Measurements from ENCODE around the gene COX11. TPM values are rescaled to one million over a fixed set of nuclear protein-coding genes. Genes with fewer than 3 reads are reported as not detected.

Gene COX11
- total and polyA plus RNA-seq, 2 of the 13 experiments (the other 11 are each of a cell fraction or from before 2014, with no cell fraction given): 103 to 203 TPM

DNA sequence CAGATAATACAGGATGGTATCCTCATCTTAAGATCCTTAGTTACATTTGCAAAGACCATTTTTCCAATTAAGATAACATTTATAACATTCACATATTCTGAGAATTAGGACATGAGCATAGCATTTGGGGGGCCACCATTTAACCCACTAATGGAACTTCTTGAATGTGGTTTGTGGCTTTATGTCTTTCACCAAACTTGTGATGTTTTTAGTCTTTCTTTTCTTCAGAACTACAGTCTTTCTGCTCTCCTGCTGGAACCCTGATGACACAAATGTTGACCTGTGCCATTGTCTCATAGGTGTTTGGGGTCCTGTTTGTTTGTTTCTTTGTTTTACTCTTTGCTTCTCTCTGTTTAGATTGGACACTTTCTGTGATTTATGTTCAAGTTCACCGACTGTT lies 23.2 kb downstream of the COX11 start:
- Histone ChIP-seq H3K9ac (ENCODE audit: insufficient read depth, low read depth, low read length) (no peak overlapping the region), H3K36me3 (replicated peaks in 1 of 2; ENCODE audit: control insufficient read depth in 1 of 2, insufficient read depth in 2 of 2, low read length in 2 of 2) (peaks cover 3 to 4% of the 10 kb centered on the region in 2 experiments; a peak in 3 of 5 replicates), H3K4me1 (ENCODE audit: insufficient read depth, low read length) (peaks cover 19% of the 10 kb centered on the region), H2AFZ (ENCODE audit: low read length) (no peak overlapping the region), H3K9me3 (ENCODE audit: low read length) (no peaks in the 10 kb centered on the region), H3K4me3 (replicated peaks in 1 of 3; ENCODE audit: insufficient read depth in 1 of 3, low read depth in 2 of 3, low read length in 3 of 3) (no peak overlapping the region), H3K4me2 (ENCODE audit: low read depth, low read length) (no peak overlapping the region), H3K27me3 (ENCODE audit: control insufficient read depth in 1 of 2, insufficient read depth in 2 of 2, low read length in 2 of 2) (no peaks in the 10 kb centered on the region), H3K79me2 (ENCODE audit: insufficient read depth, low read length) (no peaks in the 10 kb centered on the region), H3K27ac (ENCODE audit: extremely low read length, insufficient read depth, low read length) (no peak overlapping the region), H4K20me1 (ENCODE audit: insufficient read depth, low read length) (no peaks in the 10 kb centered on the region)
- ChIA-PET POLR2A (no interaction called here), CTCF (ENCODE audit: low intra/inter-chr PET ratio, low total read pairs) (no interaction called here)
- 96% methylated on average over 1 of the region's 1 CpG for WGBS (ENCODE audit: low lambda C conversion rate)
- ATAC-seq (no peak), FAIRE-seq (no peak), DNase-seq (ENCODE audit: low spot score) (no peak)
- TF ChIP-seq, protein P1, sequence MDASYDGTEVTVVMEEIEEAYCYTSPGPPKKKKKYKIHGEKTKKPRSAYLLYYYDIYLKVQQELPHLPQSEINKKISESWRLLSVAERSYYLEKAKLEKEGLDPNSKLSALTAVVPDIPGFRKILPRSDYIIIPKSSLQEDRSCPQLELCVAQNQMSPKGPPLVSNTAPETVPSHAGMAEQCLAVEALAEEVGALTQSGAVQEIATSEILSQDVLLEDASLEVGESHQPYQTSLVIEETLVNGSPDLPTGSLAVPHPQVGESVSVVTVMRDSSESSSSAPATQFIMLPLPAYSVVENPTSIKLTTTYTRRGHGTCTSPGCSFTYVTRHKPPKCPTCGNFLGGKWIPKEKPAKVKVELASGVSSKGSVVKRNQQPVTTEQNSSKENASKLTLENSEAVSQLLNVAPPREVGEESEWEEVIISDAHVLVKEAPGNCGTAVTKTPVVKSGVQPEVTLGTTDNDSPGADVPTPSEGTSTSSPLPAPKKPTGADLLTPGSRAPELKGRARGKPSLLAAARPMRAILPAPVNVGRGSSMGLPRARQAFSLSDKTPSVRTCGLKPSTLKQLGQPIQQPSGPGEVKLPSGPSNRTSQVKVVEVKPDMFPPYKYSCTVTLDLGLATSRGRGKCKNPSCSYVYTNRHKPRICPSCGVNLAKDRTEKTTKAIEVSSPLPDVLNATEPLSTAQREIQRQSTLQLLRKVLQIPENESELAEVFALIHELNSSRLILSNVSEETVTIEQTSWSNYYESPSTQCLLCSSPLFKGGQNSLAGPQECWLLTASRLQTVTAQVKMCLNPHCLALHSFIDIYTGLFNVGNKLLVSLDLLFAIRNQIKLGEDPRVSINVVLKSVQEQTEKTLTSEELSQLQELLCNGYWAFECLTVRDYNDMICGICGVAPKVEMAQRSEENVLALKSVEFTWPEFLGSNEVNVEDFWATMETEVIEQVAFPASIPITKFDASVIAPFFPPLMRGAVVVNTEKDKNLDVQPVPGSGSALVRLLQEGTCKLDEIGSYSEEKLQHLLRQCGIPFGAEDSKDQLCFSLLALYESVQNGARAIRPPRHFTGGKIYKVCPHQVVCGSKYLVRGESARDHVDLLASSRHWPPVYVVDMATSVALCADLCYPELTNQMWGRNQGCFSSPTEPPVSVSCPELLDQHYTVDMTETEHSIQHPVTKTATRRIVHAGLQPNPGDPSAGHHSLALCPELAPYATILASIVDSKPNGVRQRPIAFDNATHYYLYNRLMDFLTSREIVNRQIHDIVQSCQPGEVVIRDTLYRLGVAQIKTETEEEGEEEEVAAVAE (CRISPR knock-in tag; IDR thresholded peaks at IDR 0.05; ENCODE audit: borderline replicate concordance): no peak
- TF ChIP-seq ZKSCAN8 (CRISPR knock-in tag; IDR thresholded peaks at IDR 0.05; ENCODE audit: borderline replicate concordance): no peak
- no peak for TF ChIP-seq TSC22D2 (CRISPR knock-in tag; IDR thresholded peaks at IDR 0.05; ENCODE audit: borderline replicate concordance)
- in situ Hi-C loops (cut with HindIII; ENCODE audit: extremely low pct_ligation_motif_present, low pct_unique_long_range_greater_than_20kb) (no loop called here), intact Hi-C loops (cut with micrococcal nuclease; ENCODE audit: unreplicated experiment) (no loop called here)
- BruUV-seq (replicated peaks): no TSS peak

DNA sequence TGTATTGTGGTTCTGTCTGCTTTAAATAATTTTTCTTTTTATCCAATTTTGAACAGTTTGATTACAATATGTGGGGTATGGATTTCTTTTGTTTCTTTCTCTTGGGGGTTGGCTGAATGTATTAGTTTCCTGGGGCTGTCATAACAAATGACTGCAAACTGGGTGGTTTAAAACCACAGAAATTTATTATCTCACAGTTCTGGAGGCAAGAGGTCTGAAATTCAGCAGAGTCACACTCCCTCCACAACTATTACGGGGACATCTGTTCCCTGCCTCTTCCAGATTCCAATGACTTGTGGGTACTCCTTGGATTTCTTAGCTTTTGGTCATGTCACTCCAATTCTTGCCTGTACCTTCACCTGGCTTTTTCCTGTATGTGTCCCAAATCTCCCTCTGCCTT lies 23.7 kb downstream of the COX11 start:
- 100% methylated on average over 1 of the region's 1 CpG for WGBS (ENCODE audit: low lambda C conversion rate)
- Histone ChIP-seq H2AFZ (ENCODE audit: low read length) (no peak overlapping the region), H3K9me3 (ENCODE audit: low read length) (no peaks in the 10 kb centered on the region), H3K4me2 (ENCODE audit: low read depth, low read length) (no peak overlapping the region), H3K4me1 (ENCODE audit: insufficient read depth, low read length) (peaks cover 19% of the 10 kb centered on the region), H3K4me3 (replicated peaks in 1 of 3; ENCODE audit: insufficient read depth in 1 of 3, low read depth in 2 of 3, low read length in 3 of 3) (no peak overlapping the region), H3K79me2 (ENCODE audit: insufficient read depth, low read length) (no peaks in the 10 kb centered on the region), H3K36me3 (replicated peaks in 1 of 2; ENCODE audit: control insufficient read depth in 1 of 2, insufficient read depth in 2 of 2, low read length in 2 of 2) (peaks cover 3 to 4% of the 10 kb centered on the region in 2 experiments; a peak in 3 of 5 replicates), H3K27ac (ENCODE audit: extremely low read length, insufficient read depth, low read length) (no peak overlapping the region), H3K9ac (ENCODE audit: insufficient read depth, low read depth, low read length) (no peak overlapping the region), H3K27me3 (ENCODE audit: control insufficient read depth in 1 of 2, insufficient read depth in 2 of 2, low read length in 2 of 2) (no peaks in the 10 kb centered on the region), H4K20me1 (ENCODE audit: insufficient read depth, low read length) (no peaks in the 10 kb centered on the region)
- no TSS peak for BruUV-seq (replicated peaks)
- intact Hi-C loops (cut with micrococcal nuclease; ENCODE audit: unreplicated experiment): no loop called here
- POLR2A ChIA-PET: no interaction called here
- no peak for DNase-seq (ENCODE audit: low spot score)
- no peak for FAIRE-seq
- CTCF ChIA-PET (ENCODE audit: low intra/inter-chr PET ratio, low total read pairs): no interaction called here
- ATAC-seq: no peak
- in situ Hi-C loops (cut with HindIII; ENCODE audit: extremely low pct_ligation_motif_present, low pct_unique_long_range_greater_than_20kb): no loop called here
- no peak for TF ChIP-seq KLF12 (CRISPR knock-in tag; IDR thresholded peaks at IDR 0.05; ENCODE audit: borderline replicate concordance)
- TF ChIP-seq, protein P2, sequence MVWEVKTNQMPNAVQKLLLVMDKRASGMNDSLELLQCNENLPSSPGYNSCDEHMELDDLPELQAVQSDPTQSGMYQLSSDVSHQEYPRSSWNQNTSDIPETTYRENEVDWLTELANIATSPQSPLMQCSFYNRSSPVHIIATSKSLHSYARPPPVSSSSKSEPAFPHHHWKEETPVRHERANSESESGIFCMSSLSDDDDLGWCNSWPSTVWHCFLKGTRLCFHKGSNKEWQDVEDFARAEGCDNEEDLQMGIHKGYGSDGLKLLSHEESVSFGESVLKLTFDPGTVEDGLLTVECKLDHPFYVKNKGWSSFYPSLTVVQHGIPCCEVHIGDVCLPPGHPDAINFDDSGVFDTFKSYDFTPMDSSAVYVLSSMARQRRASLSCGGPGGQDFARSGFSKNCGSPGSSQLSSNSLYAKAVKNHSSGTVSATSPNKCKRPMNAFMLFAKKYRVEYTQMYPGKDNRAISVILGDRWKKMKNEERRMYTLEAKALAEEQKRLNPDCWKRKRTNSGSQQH (CRISPR knock-in tag; IDR thresholded peaks at IDR 0.05; ENCODE audit: low read depth): no peak
- TF ChIP-seq, protein P3, sequence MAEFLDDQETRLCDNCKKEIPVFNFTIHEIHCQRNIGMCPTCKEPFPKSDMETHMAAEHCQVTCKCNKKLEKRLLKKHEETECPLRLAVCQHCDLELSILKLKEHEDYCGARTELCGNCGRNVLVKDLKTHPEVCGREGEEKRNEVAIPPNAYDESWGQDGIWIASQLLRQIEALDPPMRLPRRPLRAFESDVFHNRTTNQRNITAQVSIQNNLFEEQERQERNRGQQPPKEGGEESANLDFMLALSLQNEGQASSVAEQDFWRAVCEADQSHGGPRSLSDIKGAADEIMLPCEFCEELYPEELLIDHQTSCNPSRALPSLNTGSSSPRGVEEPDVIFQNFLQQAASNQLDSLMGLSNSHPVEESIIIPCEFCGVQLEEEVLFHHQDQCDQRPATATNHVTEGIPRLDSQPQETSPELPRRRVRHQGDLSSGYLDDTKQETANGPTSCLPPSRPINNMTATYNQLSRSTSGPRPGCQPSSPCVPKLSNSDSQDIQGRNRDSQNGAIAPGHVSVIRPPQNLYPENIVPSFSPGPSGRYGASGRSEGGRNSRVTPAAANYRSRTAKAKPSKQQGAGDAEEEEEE (CRISPR knock-in tag; IDR thresholded peaks at IDR 0.05; ENCODE audit: borderline replicate concordance): no peak
- TF ChIP-seq SATB2 (CRISPR knock-in tag; IDR thresholded peaks at IDR 0.05): no peak
- TF ChIP-seq ZNF605 (CRISPR knock-in tag; IDR thresholded peaks at IDR 0.05): no peak
